Measurements from ENCODE around the gene FRMD5.

FRMD5 gene

GRCh38 chr15:43941555-43941954 is 253.5 kb downstream of the FRMD5 start:
- H3K4me3 ChIP-seq (ENCODE audit: low read depth, low read length), result no peak overlapping the region
- no peak for DNase-seq (ENCODE audit: low read depth)
- no peak for TF ChIP-seq CTCF (IDR thresholded peaks at IDR 0.05; ENCODE audit: low read depth, low read length, missing control alignments)

- no peak for DNase-seq (ENCODE audit: low read depth)
- no peak overlapping the region for H3K4me3 ChIP-seq (ENCODE audit: low read depth, low read length)
These were observed 254.0 kb downstream of the FRMD5 start for GRCh38 chr15:43941071-43941470.

GRCh38 chr15:43939070-43939469 is 256.0 kb downstream of the FRMD5 start:
- no peak for DNase-seq (ENCODE audit: low read depth)
- peak; percentile 37 for TF ChIP-seq CTCF (IDR thresholded peaks at IDR 0.05; ENCODE audit: low read depth, low read length, missing control alignments)
- no peak overlapping the region for H3K4me3 ChIP-seq (ENCODE audit: low read depth, low read length)

More at GRCh38 chr15:43941071-43941470, 254.0 kb downstream of the FRMD5 start:
- TF ChIP-seq CTCF (IDR thresholded peaks at IDR 0.05; ENCODE audit: low read depth, low read length, missing control alignments), result no peak

DNA sequence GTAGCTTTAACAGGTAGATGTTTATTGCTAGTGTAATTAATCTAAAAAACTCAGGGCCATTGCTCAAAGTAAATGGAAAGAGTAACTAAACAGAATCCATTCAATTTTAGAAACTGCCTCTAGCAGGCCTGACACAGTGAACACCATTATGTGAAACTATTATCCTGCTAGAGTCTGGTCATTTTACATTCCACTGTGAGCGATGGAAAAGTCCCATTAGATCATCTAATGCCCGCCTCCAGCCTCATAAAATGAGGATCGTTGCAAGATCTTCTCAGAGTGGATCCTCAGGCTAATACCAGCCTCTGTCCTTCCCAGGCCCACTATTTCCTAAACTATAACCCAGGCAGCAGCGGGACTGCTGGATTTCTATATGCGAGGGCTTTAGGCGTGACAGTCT is 260.6 kb downstream of the FRMD5 start:
- DNase-seq (ENCODE audit: low read depth), result no peak
- TF ChIP-seq CTCF (IDR thresholded peaks at IDR 0.05; ENCODE audit: low read depth, low read length, missing control alignments), result no peak
- H3K4me3 ChIP-seq (ENCODE audit: low read depth, low read length), result no peak overlapping the region

DNA sequence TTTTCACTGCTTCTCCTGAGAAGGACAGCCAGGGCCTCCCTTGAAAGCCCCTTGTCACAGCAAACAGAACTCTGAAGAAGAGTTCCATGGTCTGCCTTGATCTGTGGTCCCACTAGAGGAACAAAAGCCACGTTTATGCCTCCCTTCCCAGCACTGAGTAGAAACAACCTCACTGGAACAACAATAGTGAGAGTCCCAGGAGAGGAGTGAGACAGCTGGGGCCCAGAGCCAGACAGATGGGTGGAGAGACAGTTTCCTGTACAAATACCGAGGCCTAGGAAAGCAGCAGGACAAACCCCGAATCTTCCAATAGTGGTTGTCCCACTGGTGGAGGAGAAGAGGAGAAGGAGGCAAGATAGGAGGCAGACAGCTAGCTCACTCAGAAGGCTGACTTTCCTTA is 262.2 kb downstream of the FRMD5 start:
- DNase-seq (ENCODE audit: low read depth), result no peak
- no peak overlapping the region for H3K4me3 ChIP-seq (ENCODE audit: low read depth, low read length)
- no peak for TF ChIP-seq CTCF (IDR thresholded peaks at IDR 0.05; ENCODE audit: low read depth, low read length, missing control alignments)

- H3K4me3 ChIP-seq (ENCODE audit: low read depth, low read length), result no peak overlapping the region
- DNase-seq (ENCODE audit: low read depth), result no peak
- no peak for TF ChIP-seq CTCF (IDR thresholded peaks at IDR 0.05; ENCODE audit: low read depth, low read length, missing control alignments)
These were observed 263.2 kb downstream of the FRMD5 start for GRCh38 chr15:43931790-43932435.

DNA sequence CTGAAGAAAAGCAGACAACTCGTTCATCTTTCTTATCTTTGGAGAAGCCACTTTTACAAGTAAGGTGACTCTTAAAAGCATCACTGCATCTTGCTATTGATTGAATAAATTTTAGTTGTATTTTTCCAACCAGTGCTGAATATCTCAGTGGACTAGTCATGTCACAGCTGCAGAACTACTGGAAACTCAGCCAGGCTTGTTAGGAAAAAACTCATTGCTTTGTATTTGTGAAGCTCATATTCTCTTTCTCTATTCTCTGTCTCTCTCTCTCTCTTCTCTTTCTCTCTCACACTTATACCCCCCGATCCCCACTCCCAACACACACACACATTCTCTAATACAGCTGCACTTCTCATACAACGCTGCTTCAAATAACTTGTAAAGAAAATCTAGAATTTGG is 264.0 kb downstream of the FRMD5 start:
- DNase-seq (ENCODE audit: low read depth), result no peak
- TF ChIP-seq CTCF (IDR thresholded peaks at IDR 0.05; ENCODE audit: low read depth, low read length, missing control alignments), result no peak
- no peak overlapping the region for H3K4me3 ChIP-seq (ENCODE audit: low read depth, low read length)

All from GM12864 (cell line).